Cortex of kidney (tissue), 1 donor: ENCODE measurements around the gene INPP5A.
"Not testable (repeated sequence)": the region's sequence is repeated elsewhere in the genome, so short reads cannot be mapped to it uniquely, and the experiment has no call there.

Experiments
- DNase-seq: peaks from one replicate; lab custom pipeline; 2025; lab: John Stamatoyannopoulos, UW

Gene INPP5A

GRCh38 chr10:132548106-132548823, 10.7 kb downstream of the INPP5A start:
- DNase-seq: no peak

- DNase-seq: no peak
These were observed 11.3 kb downstream of the INPP5A start for GRCh38 chr10:132548869-132549268.

- DNase-seq: no peak
These were observed 11.8 kb downstream of the INPP5A start for GRCh38 chr10:132549371-132549770.

- no peak for DNase-seq
These were observed 12.9 kb downstream of the INPP5A start for GRCh38 chr10:132550366-132551092.

GRCh38 chr10:132551093-132551807, 13.7 kb downstream of the INPP5A start:
- DNase-seq: no peak

- no peak for DNase-seq
These were observed 14.2 kb downstream of the INPP5A start for GRCh38 chr10:132551808-132552130.

- not testable (repeated sequence) for DNase-seq
These were observed 15.0 kb downstream of the INPP5A start for GRCh38 chr10:132552635-132553034.

- DNase-seq: not testable (repeated sequence)
These were observed 16.0 kb downstream of the INPP5A start for GRCh38 chr10:132553568-132553967.

- DNase-seq: no peak
These were observed 16.7 kb downstream of the INPP5A start for GRCh38 chr10:132554053-132554990.

- DNase-seq: no peak
These were observed 17.5 kb downstream of the INPP5A start for GRCh38 chr10:132554991-132555647.

GRCh38 chr10:132555648-132556575, 18.3 kb downstream of the INPP5A start:
- no peak for DNase-seq

GRCh38 chr10:132556994-132557441, 19.4 kb downstream of the INPP5A start:
- no peak for DNase-seq

- no peak for DNase-seq
These were observed 20.3 kb downstream of the INPP5A start for GRCh38 chr10:132557696-132558515.

GRCh38 chr10:132558516-132559413, 21.2 kb downstream of the INPP5A start:
- DNase-seq: no peak

- DNase-seq: no peak
These were observed 22.0 kb downstream of the INPP5A start for GRCh38 chr10:132559538-132559937.

GRCh38 chr10:132560241-132560731, 22.7 kb downstream of the INPP5A start:
- DNase-seq: no peak

GRCh38 chr10:132562177-132562915, 24.8 kb downstream of the INPP5A start:
- no peak for DNase-seq
